A673 (cell line): ENCODE measurements around the gene RAB32. TPM values are rescaled to one million over a fixed set of nuclear protein-coding genes. Genes with fewer than 3 reads are reported as not detected.

Experiments used
- BruUV-seq: library from RNA; stranded (reverse); fragments of 400-500 nt; replicated peaks from 2 replicates; lab custom pipeline; 2021; lab: Mats Ljungman, UMichigan
- CTCF ChIA-PET: fragments of 300-600 bp; sonication (Branson Sonifier 250); formaldehyde crosslinking; loops from one replicate; lab custom pipeline; 2022; ENCODE audit warnings: antibody characterized with exemption; lab: Charles Lee
- POLR2A ChIA-PET: fragments of 300-600 bp; sonication (Branson Sonifier 250); formaldehyde crosslinking; loops from one replicate; lab custom pipeline; 2022; ENCODE audit warnings: antibody characterized with exemption; ENCODE audit not compliant: low non-redundant PET; lab: Charles Lee
- DNase-seq: peaks from one replicate; pipeline ENCODE4 v3.0.0-alpha.2; 2015; ENCODE audit warnings: low spot score
- H3K27ac ChIP-seq: fragments of 200-600 bp; sonication (generic); 2 replicates; pipeline ENCODE4 v1.5.1; 2016; ENCODE audit warnings: mixed run types, low read depth, mild to moderate bottlenecking, mixed read lengths, antibody characterized with exemption, low read length; ENCODE audit not compliant: poor library complexity, severe bottlenecking
- H3K27me3 ChIP-seq: fragments of 200-600 bp; sonication (generic); replicated peaks from 2 replicates; pipeline ENCODE4 v1.6.1; 2017; ENCODE audit warnings: mixed run types, low read depth, mild to moderate bottlenecking, mixed read lengths, antibody characterized with exemption, low read length; ENCODE audit not compliant: insufficient read depth, poor library complexity
- H3K36me3 ChIP-seq: fragments of 200-600 bp; sonication (generic); 2 replicates; pipeline ENCODE4 v1.6.1; 2016; ENCODE audit warnings: mixed run types, mild to moderate bottlenecking, mixed read lengths, antibody characterized with exemption, low read length; ENCODE audit not compliant: insufficient read depth, poor library complexity, severe bottlenecking
- H3K4me1 ChIP-seq: fragments of 200-600 bp; sonication (generic); 2 replicates; pipeline ENCODE4 v1.6.1; 2017; ENCODE audit warnings: mixed run types, mild to moderate bottlenecking, mixed read lengths, antibody characterized with exemption, low read length; ENCODE audit not compliant: insufficient read depth, poor library complexity, severe bottlenecking
- H3K4me3 ChIP-seq: fragments of 200-600 bp; sonication (generic); 2 replicates; pipeline ENCODE4 v1.5.1; 2016; ENCODE audit warnings: low read depth, mixed run types, mild to moderate bottlenecking, mixed read lengths, low read length; ENCODE audit not compliant: poor library complexity, severe bottlenecking
- H3K9me3 ChIP-seq: fragments of 200-600 bp; sonication (generic); 2 replicates; pipeline ENCODE4 v1.6.1; 2016; ENCODE audit warnings: mixed run types, low read depth, mild to moderate bottlenecking, mixed read lengths, antibody characterized with exemption, low read length; ENCODE audit not compliant: poor library complexity, severe bottlenecking
- EZH2 ChIP-seq: fragments of 200-600 bp; sonication (generic); IDR thresholded peaks from 2 replicates; pipeline ENCODE4 v1.6.1; 2017; ENCODE audit warnings: borderline replicate concordance, low read depth, mild to moderate bottlenecking, mixed read lengths, antibody characterized with exemption, low read length; ENCODE audit not compliant: poor library complexity, severe bottlenecking
- intact Hi-C: fragments of 100-400 bp; cut with micrococcal nuclease; formaldehyde crosslinking; loops from one replicate; pipeline ENCODE4 v1.10.0; 2022; ENCODE audit not compliant: unreplicated experiment
- total RNA-seq: library from RNA; stranded (reverse); gene quantifications from 2 replicates; pipeline ENCODE4 v1.2.3, GENCODE V29; 2021
- TF ChIP-seq, protein P1 (sequence below): fragments of 300-800, 200-600 bp; sonication (generic); conservative IDR thresholded peaks from 2 replicates; pipeline ENCODE4 v1.5.1; 2017; ENCODE audit warnings: low read depth, mild to moderate bottlenecking, antibody characterized with exemption, low read length, moderate library complexity, mixed read lengths

Gene RAB32
- total RNA-seq, 1 experiment from 2014 or later, result 2.6 TPM

- no peaks in the 10 kb centered on the region for H3K4me1 ChIP-seq
- H3K4me3 ChIP-seq, result no peak overlapping the region
- ChIA-PET POLR2A (no interaction called here), CTCF (no interaction called here)
- no TSS peak for BruUV-seq
- H3K27ac ChIP-seq, result no peak overlapping the region
- no peak for DNase-seq
- no peaks in the 10 kb centered on the region for H3K27me3 ChIP-seq
- intact Hi-C loops, result no loop called here
- TF ChIP-seq, protein P1, sequence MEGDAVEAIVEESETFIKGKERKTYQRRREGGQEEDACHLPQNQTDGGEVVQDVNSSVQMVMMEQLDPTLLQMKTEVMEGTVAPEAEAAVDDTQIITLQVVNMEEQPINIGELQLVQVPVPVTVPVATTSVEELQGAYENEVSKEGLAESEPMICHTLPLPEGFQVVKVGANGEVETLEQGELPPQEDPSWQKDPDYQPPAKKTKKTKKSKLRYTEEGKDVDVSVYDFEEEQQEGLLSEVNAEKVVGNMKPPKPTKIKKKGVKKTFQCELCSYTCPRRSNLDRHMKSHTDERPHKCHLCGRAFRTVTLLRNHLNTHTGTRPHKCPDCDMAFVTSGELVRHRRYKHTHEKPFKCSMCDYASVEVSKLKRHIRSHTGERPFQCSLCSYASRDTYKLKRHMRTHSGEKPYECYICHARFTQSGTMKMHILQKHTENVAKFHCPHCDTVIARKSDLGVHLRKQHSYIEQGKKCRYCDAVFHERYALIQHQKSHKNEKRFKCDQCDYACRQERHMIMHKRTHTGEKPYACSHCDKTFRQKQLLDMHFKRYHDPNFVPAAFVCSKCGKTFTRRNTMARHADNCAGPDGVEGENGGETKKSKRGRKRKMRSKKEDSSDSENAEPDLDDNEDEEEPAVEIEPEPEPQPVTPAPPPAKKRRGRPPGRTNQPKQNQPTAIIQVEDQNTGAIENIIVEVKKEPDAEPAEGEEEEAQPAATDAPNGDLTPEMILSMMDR, result no peak
- no peak for TF ChIP-seq EZH2
- H3K9me3 ChIP-seq, result no peaks in the 10 kb centered on the region
- H3K36me3 ChIP-seq, result no peaks in the 10 kb centered on the region
Measured at GRCh38 chr6:146548898-146549374, 5.3 kb downstream of the RAB32 start.

DNA sequence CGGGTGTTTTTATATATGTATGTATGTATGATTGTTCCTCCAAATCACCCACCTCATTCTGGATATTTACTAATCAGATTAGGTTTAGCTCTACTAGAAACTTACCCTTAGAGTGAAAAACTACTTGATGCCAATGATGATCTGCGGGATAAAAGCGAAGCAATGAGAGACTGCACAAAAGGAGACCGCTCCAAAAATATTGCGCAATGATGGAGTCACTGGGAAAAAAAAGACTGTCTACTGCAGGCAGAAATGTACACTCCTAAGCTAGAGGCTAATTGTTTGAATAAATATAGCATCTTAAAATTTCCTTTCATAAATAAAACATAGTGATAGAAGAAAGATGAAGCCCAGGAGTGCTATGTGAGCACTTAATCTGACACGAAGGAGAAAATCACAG, 7.3 kb downstream of the RAB32 start:
- ChIA-PET POLR2A (no interaction called here), CTCF (no interaction called here)
- intact Hi-C loops, result no loop called here
- no peaks in the 10 kb centered on the region for H3K9me3 ChIP-seq
- H3K36me3 ChIP-seq, result no peaks in the 10 kb centered on the region
- H3K4me1 ChIP-seq, result no peaks in the 10 kb centered on the region
- no peak for DNase-seq
- no TSS peak for BruUV-seq
- TF ChIP-seq, protein P1, result no peak
- no peak for TF ChIP-seq EZH2
- H3K4me3 ChIP-seq, result no peak overlapping the region
- no peaks in the 10 kb centered on the region for H3K27me3 ChIP-seq
- no peak overlapping the region for H3K27ac ChIP-seq

GRCh38 chr6:146551545-146551944, 7.9 kb downstream of the RAB32 start:
- no peak overlapping the region for H3K4me3 ChIP-seq
- H3K27ac ChIP-seq, result no peak overlapping the region
- no peaks in the 10 kb centered on the region for H3K4me1 ChIP-seq
- BruUV-seq, result no TSS peak
- no peak for DNase-seq
- TF ChIP-seq, protein P1, result no peak
- no peak for TF ChIP-seq EZH2
- intact Hi-C loops, result no loop called here
- H3K36me3 ChIP-seq, result no peaks in the 10 kb centered on the region
- H3K9me3 ChIP-seq, result no peaks in the 10 kb centered on the region
- ChIA-PET CTCF (no interaction called here), POLR2A (no interaction called here)
- no peaks in the 10 kb centered on the region for H3K27me3 ChIP-seq
